HL-60 (cell line): ENCODE measurements around the gene PRICKLE3.

Source experiments
- POLR2AphosphoS5 ChIP-seq: IDR thresholded peaks from 2 replicates; pipeline ENCODE4 v1.6.1; 2012; ENCODE audit warnings: low read depth
- SPI1 ChIP-seq: IDR thresholded peaks from 2 replicates; pipeline ENCODE4 v1.6.1; 2012; ENCODE audit warnings: low read depth, mild to moderate bottlenecking, borderline replicate concordance
- TF ChIP-seq, protein P1 (sequence below): IDR thresholded peaks from one replicate; pipeline ENCODE4 v1.5.1; 2011; ENCODE audit warnings: low read length, control low read depth, inconsistent platforms; ENCODE audit not compliant: insufficient read depth

DNA sequence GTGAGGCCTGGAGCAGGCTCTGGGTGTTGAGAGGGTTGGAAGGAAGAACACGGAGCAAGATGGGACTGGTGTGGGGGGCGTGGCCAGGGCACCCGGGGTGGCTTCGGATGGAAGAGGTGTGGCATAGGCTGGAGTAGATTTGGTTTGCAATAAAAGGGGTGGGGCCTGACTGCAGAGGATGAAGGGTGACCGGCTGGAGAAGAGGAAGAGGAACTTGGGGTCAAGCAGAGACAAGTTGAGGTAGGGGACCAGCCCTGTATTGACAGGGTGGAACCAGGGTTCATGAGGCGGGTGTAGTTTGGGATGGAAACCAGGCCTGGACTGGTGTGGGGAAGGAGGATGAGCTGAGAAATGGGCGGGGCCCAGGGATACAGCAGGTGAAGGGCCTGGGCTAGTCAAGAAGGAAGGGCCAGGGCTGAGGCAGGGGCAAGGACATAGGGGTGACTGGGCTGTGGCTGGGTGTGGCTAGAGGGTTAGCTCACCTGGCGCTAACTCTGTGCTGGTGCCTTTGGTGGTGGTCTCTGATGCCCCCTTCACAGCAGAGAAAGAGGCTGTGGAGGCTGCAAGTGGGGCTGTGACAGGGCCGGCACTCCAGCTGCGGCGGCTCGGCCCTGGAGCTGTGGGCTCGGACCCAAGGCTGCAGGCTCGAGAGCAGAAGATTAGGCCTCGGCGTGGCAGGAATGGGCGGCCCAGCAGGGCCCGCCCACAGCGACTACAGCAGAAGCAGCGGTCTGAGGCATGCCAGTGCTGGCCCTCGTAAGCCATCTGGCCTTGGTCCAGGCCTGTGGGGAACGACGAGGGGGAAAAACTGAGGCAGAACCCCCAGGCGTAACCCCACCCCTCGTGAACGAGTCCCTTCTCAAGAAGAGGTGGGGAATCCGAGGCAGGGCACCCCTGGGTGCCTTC, 9.5 kb downstream of the PRICKLE3 start:
- TF ChIP-seq, protein P1, sequence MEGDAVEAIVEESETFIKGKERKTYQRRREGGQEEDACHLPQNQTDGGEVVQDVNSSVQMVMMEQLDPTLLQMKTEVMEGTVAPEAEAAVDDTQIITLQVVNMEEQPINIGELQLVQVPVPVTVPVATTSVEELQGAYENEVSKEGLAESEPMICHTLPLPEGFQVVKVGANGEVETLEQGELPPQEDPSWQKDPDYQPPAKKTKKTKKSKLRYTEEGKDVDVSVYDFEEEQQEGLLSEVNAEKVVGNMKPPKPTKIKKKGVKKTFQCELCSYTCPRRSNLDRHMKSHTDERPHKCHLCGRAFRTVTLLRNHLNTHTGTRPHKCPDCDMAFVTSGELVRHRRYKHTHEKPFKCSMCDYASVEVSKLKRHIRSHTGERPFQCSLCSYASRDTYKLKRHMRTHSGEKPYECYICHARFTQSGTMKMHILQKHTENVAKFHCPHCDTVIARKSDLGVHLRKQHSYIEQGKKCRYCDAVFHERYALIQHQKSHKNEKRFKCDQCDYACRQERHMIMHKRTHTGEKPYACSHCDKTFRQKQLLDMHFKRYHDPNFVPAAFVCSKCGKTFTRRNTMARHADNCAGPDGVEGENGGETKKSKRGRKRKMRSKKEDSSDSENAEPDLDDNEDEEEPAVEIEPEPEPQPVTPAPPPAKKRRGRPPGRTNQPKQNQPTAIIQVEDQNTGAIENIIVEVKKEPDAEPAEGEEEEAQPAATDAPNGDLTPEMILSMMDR = no peak
- TF ChIP-seq POLR2AphosphoS5 = no peak
- peak; percentile 51; the same call in 1 of the 2 replicates for TF ChIP-seq SPI1
